Effector memory CD8-positive, alpha-beta T cell (primary cell): ENCODE results near the gene BCL7A.

Experiments used
- ATAC-seq: fragments of 150-1000 bp; cut with Tn5 transposase; replicated peaks from 2 replicates; pipeline ENCODE4 v1.10.0; 2021; ENCODE audit warnings: mild to moderate bottlenecking, moderate library complexity
- DNase-seq, 3 experiments: peaks; one replicate each; pipeline ENCODE4 v3.0.0; 2021
- H3K27ac Mint-ChIP-seq, 2 donors: one replicate each; pipeline ENCODE4 v1.8.0; 2022; ENCODE audit warnings: mild to moderate bottlenecking in 2 of 2, mixed read lengths in 2 of 2, moderate library complexity in 2 of 2
- H3K27me3 Mint-ChIP-seq, 2 donors: one replicate each; pipeline ENCODE4 v1.8.0; 2022; ENCODE audit warnings: mixed read lengths in 2 of 2
- H3K36me3 Mint-ChIP-seq: one replicate; pipeline ENCODE4 v1.8.0; 2022; ENCODE audit warnings: mild to moderate bottlenecking, moderate library complexity, mixed read lengths; ENCODE audit not compliant: insufficient read depth
- H3K4me1 Mint-ChIP-seq, 2 donors: one replicate each; pipeline ENCODE4 v1.8.0; 2022; ENCODE audit warnings: low read depth in 2 of 2, mixed read lengths in 2 of 2
- H3K4me3 Mint-ChIP-seq, 2 donors: one replicate each; pipeline ENCODE4 v1.8.0; 2022; ENCODE audit warnings: mild to moderate bottlenecking in 2 of 2, mixed read lengths in 2 of 2, moderate library complexity in 2 of 2
- H3K9me3 Mint-ChIP-seq, 2 donors: one replicate each; pipeline ENCODE4 v1.8.0; 2022; ENCODE audit warnings: mixed read lengths in 2 of 2

Gene BCL7A

GRCh38 chr12:122009741-122010140 is 11.9 kb upstream of the BCL7A start:
- Mint-ChIP-seq H3K4me1 (peaks cover 9 to 10% of the 10 kb centered on the region in 2 donors), H3K27ac (no peak overlapping the region), H3K27me3 (peaks cover 6 to 28% of the 10 kb centered on the region in 2 donors), H3K36me3 (no peaks in the 10 kb centered on the region), H3K4me3 (no peak overlapping the region), H3K9me3 (no peaks in the 10 kb centered on the region)
- no peak for DNase-seq
- no peak for ATAC-seq

- no peak overlapping the region for H3K4me3 Mint-ChIP-seq
- peaks cover 12 to 17% of the 10 kb centered on the region in 2 donors for H3K27me3 Mint-ChIP-seq
- DNase-seq (no peak), ATAC-seq (no peak)
- H3K27ac Mint-ChIP-seq: no peak overlapping the region
- H3K36me3 Mint-ChIP-seq: no peaks in the 10 kb centered on the region
- no peaks in the 10 kb centered on the region for H3K9me3 Mint-ChIP-seq
- no peaks in the 10 kb centered on the region for H3K4me1 Mint-ChIP-seq
These were observed 9.5 kb upstream of the BCL7A start for GRCh38 chr12:122012184-122012583.

- no peaks in the 10 kb centered on the region for H3K36me3 Mint-ChIP-seq
These were observed 8.5 kb upstream of the BCL7A start for GRCh38 chr12:122013136-122013535.

GRCh38 chr12:122013791-122014590 is 7.7 kb upstream of the BCL7A start:
- no peaks in the 10 kb centered on the region for H3K4me1 Mint-ChIP-seq
- H3K36me3 Mint-ChIP-seq: no peaks in the 10 kb centered on the region
- DNase-seq (no peak), ATAC-seq (no peak)
- peaks cover 12% of the 10 kb centered on the region in 2 donors for H3K27me3 Mint-ChIP-seq
- H3K27ac Mint-ChIP-seq: no peak overlapping the region
- no peak overlapping the region for H3K4me3 Mint-ChIP-seq
- H3K9me3 Mint-ChIP-seq: no peaks in the 10 kb centered on the region

More at GRCh38 chr12:122013136-122013535, 8.5 kb upstream of the BCL7A start:
- Mint-ChIP-seq H3K9me3 (no peaks in the 10 kb centered on the region), H3K27ac (no peak overlapping the region), H3K4me1 (no peaks in the 10 kb centered on the region), H3K4me3 (no peak overlapping the region), H3K27me3 (peaks cover 12 to 17% of the 10 kb centered on the region in 2 donors)
- ATAC-seq: no peak
- DNase-seq: no peak

- no peaks in the 10 kb centered on the region for H3K4me1 Mint-ChIP-seq
- no peaks in the 10 kb centered on the region for H3K9me3 Mint-ChIP-seq
- peaks cover 12 to 18% of the 10 kb centered on the region in 2 donors for H3K27me3 Mint-ChIP-seq
- ATAC-seq (no peak), DNase-seq (no peak)
- no peak overlapping the region for H3K27ac Mint-ChIP-seq
- H3K4me3 Mint-ChIP-seq: no peak overlapping the region
- no peaks in the 10 kb centered on the region for H3K36me3 Mint-ChIP-seq
These were observed 6.9 kb upstream of the BCL7A start for GRCh38 chr12:122014781-122015180.

GRCh38 chr12:122018457-122018856 is 3.2 kb upstream of the BCL7A start:
- H3K27ac Mint-ChIP-seq: no peak overlapping the region
- peaks cover 11% of the 10 kb centered on the region for H3K36me3 Mint-ChIP-seq
- H3K4me1 Mint-ChIP-seq: peaks cover 0 to 5% of the 10 kb centered on the region in 2 donors
- H3K27me3 Mint-ChIP-seq: peaks cover 11 to 30% of the 10 kb centered on the region in 2 donors
- no peaks in the 10 kb centered on the region for H3K9me3 Mint-ChIP-seq
- no peak for ATAC-seq
- no peak overlapping the region for H3K4me3 Mint-ChIP-seq
- DNase-seq: no peak

GRCh38 chr12:122018937-122019336 is 2.7 kb upstream of the BCL7A start:
- Mint-ChIP-seq H3K27me3 (peaks cover 11 to 30% of the 10 kb centered on the region in 2 donors), H3K4me3 (no peak overlapping the region), H3K27ac (no peak overlapping the region), H3K4me1 (peaks cover 0 to 5% of the 10 kb centered on the region in 2 donors), H3K9me3 (no peaks in the 10 kb centered on the region), H3K36me3 (peaks cover 11% of the 10 kb centered on the region)
- no peak for ATAC-seq
- no peak for DNase-seq

GRCh38 chr12:122020795-122021192 is 890 bp upstream of the BCL7A start:
- Mint-ChIP-seq H3K4me1 (peaks cover 0 to 5% of the 10 kb centered on the region in 2 donors), H3K27me3 (peaks cover 6 to 30% of the 10 kb centered on the region in 2 donors), H3K9me3 (no peaks in the 10 kb centered on the region), H3K36me3 (peaks cover 11% of the 10 kb centered on the region), H3K4me3 (peak overlapping the region; percentile 77 to 87), H3K27ac (no peak overlapping the region)
- ATAC-seq (no peak), DNase-seq (no peak)

GRCh38 chr12:122021193-122021821 is 377 bp upstream of the BCL7A start:
- Mint-ChIP-seq H3K36me3 (peaks cover 11% of the 10 kb centered on the region), H3K4me3 (peak overlapping the region; percentile 77 to 87), H3K9me3 (no peaks in the 10 kb centered on the region), H3K27me3 (peaks cover 6 to 30% of the 10 kb centered on the region in 2 donors), H3K27ac (peak overlapping the region in 1 of 2 donors; percentile 86), H3K4me1 (peaks cover 0 to 5% of the 10 kb centered on the region in 2 donors)
- ATAC-seq (no peak), DNase-seq (no peak)

- H3K27me3 Mint-ChIP-seq: peaks cover 6 to 30% of the 10 kb centered on the region in 2 donors
- no peak for DNase-seq
- peak overlapping the region; percentile 75 to 76 for H3K4me3 Mint-ChIP-seq
- H3K9me3 Mint-ChIP-seq: no peaks in the 10 kb centered on the region
- H3K4me1 Mint-ChIP-seq: peaks cover 0 to 5% of the 10 kb centered on the region in 2 donors
- H3K27ac Mint-ChIP-seq: no peak overlapping the region
- peak; percentile 48 for ATAC-seq
- H3K36me3 Mint-ChIP-seq: peaks cover 11% of the 10 kb centered on the region
These were observed 982 bp downstream of the BCL7A start for GRCh38 chr12:122022393-122023338.

- Mint-ChIP-seq H3K27me3 (peaks cover 7 to 33% of the 10 kb centered on the region in 2 donors), H3K9me3 (no peaks in the 10 kb centered on the region), H3K4me1 (peaks cover 2 to 7% of the 10 kb centered on the region in 2 donors), H3K4me3 (peak overlapping the region; percentile 75 to 76), H3K27ac (no peak overlapping the region), H3K36me3 (peaks cover 11% of the 10 kb centered on the region)
- ATAC-seq: no peak
- DNase-seq: no peak
These were observed 1.9 kb downstream of the BCL7A start for GRCh38 chr12:122023339-122024131.

GRCh38 chr12:122024132-122024785 is 2.6 kb downstream of the BCL7A start:
- ATAC-seq (no peak), DNase-seq (no peak)
- H3K27me3 Mint-ChIP-seq: peaks cover 11 to 38% of the 10 kb centered on the region in 2 donors
- H3K9me3 Mint-ChIP-seq: no peaks in the 10 kb centered on the region
- peaks cover 9 to 14% of the 10 kb centered on the region in 2 donors for H3K4me1 Mint-ChIP-seq
- H3K4me3 Mint-ChIP-seq: no peak overlapping the region
- peaks cover 16% of the 10 kb centered on the region for H3K36me3 Mint-ChIP-seq
- H3K27ac Mint-ChIP-seq: no peak overlapping the region
